ENCODE data around the gene PDLIM1. TPM values are rescaled to one million over a fixed set of nuclear protein-coding genes. Genes with fewer than 3 reads are reported as not detected.

PDLIM1 gene
- total and polyA plus RNA-seq, 2 of the 8 experiments (the other 6 are each of a cell fraction or from before 2014, with no cell fraction given) = 169 to 245 TPM

DNA sequence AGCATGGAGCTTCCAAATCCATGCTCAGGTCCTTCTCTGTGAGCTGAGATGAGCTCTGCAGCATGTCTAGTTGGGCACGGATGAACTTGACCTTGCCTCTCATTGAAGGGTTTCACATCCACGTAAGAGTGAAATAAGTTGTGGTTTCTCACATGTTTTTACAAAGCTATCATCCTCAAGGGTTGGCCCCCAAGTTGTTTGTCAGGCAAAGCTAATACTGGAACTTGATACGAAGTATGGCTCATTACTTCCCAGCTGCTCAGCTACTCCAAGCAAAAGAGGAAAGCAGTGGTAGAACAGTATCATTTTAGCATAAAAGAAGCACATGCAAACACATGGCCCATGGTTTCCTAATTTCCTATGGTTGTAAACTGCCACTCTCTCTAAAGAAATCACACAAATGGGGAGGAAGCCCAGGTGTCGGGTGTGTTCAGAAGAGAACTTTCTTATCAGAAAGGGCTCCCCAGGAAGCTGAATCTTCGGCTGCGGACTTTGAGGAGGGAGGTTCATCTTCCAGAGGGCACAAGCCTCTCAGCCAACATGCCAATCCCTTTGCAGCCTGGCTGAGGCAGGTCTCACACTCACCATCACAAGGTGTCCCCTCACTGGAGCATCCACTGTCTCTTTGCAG, 45.3 kb downstream of the PDLIM1 start:
- Histone ChIP-seq H3K4me3 (ENCODE audit: extremely low read depth in 1 of 4, insufficient read depth in 2 of 4, low read depth in 3 of 4, low read length in 4 of 4) (no peak overlapping the region), H2BK12ac (ENCODE audit: low read depth, low read length) (0 out of 2 replicates have a peak overlapping the region, but pooled peaks have one; percentile 14), H2BK20ac (ENCODE audit: low read length) (no peak overlapping the region), H2AK5ac (ENCODE audit: low read depth, low read length) (no peak overlapping the region), H4K91ac (replicated peaks; ENCODE audit: insufficient read length, low read length) (no peak overlapping the region), H4K20me1 (replicated peaks in 1 of 2; ENCODE audit: control insufficient read depth in 1 of 2, insufficient read depth in 2 of 2, low read length in 2 of 2) (no peaks in the 10 kb centered on the region), H4K8ac (ENCODE audit: extremely low read depth, insufficient read depth, low read length) (no peak overlapping the region), H3K4me2 (ENCODE audit: insufficient read depth in 1 of 2, low read depth in 2 of 2, low read length in 2 of 2) (no peak overlapping the region), H3K79me2 (ENCODE audit: control insufficient read depth in 1 of 2, insufficient read depth in 2 of 2, low read length in 2 of 2) (peaks cover 0 to 9% of the 10 kb centered on the region in 2 experiments; a peak in 1 of 4 replicates), H3K36me3 (ENCODE audit: control insufficient read depth in 2 of 4, insufficient read depth in 4 of 4, low read length in 3 of 4) (peaks cover 6 to 46% (median 23%) of the 10 kb centered on the region in 4 experiments), H2BK120ac (replicated peaks; ENCODE audit: low read depth, low read length) (no peak overlapping the region), H2BK5ac (ENCODE audit: low read depth, low read length) (peak overlapping the region; percentile 19; the same call in 1 of the 2 replicates), H3K4ac (replicated peaks; ENCODE audit: insufficient read length, low read depth, low read length) (no peak overlapping the region), H3K9me3 (ENCODE audit: insufficient read depth in 2 of 2, low read depth in 1 of 2, low read length in 1 of 2) (no peaks in the 10 kb centered on the region), H3K27me3 (replicated peaks in 1 of 4; ENCODE audit: control insufficient read depth in 3 of 4, extremely low read depth in 1 of 4, insufficient read depth in 3 of 4, low read length in 3 of 4) (no peaks in the 10 kb centered on the region), H2AFZ (ENCODE audit: low read length) (no peak overlapping the region), H3K9ac (replicated peaks in 1 of 4; ENCODE audit: extremely low read depth in 1 of 4, low read depth in 3 of 4, low read length in 3 of 4) (no peak overlapping the region), H3K23ac (ENCODE audit: insufficient read length) (no peak overlapping the region), H3K14ac (ENCODE audit: insufficient read length) (no peak overlapping the region), H2BK15ac (ENCODE audit: low read length) (no peak overlapping the region), H3K79me1 (ENCODE audit: low read depth, low read length) (peaks cover 4% of the 10 kb centered on the region; the same call in 1 of the 2 replicates), H3K4me1 (replicated peaks in 1 of 4; ENCODE audit: control insufficient read depth in 3 of 4, insufficient read depth in 4 of 4, low read length in 3 of 4) (peaks cover 0 to 11% (median 2%) of the 10 kb centered on the region in 4 experiments; a peak in 4 of 7 replicates), H3K23me2 (ENCODE audit: low read depth, low read length) (no peaks in the 10 kb centered on the region), H4K5ac (ENCODE audit: insufficient read length, low read depth, low read length) (no peak overlapping the region), H3K27ac (ENCODE audit: low read depth, low read length) (no peak overlapping the region), H3K56ac (replicated peaks; ENCODE audit: insufficient read length, low read depth, low read length) (no peak overlapping the region), H3K18ac (ENCODE audit: extremely low read depth, low read length) (no peak overlapping the region)
- TF ChIP-seq POLR2AphosphoS5 (IDR thresholded peaks at IDR 0.05; ENCODE audit: low read depth, low read length) (no peak), KDM4A (IDR thresholded peaks at IDR 0.05; ENCODE audit: low read depth, low read length, severe bottlenecking) (no peak), TBP (IDR thresholded peaks at IDR 0.05; ENCODE audit: low read depth, low read length) (no peak), MAFK (IDR thresholded peaks at IDR 0.05; ENCODE audit: low read depth, low read length) (no peak), RXRA (IDR thresholded peaks at IDR 0.05; ENCODE audit: insufficient read depth, low read depth, low read length) (no peak), POU5F1 (IDR thresholded peaks at IDR 0.05; ENCODE audit: low read depth, low read length) (no peak), YY1 (IDR thresholded peaks at IDR 0.05; ENCODE audit: low read depth, low read length) (no peak), SRF (IDR thresholded peaks at IDR 0.05; ENCODE audit: low read depth, low read length) (no peak)
- TF ChIP-seq, protein P1, sequence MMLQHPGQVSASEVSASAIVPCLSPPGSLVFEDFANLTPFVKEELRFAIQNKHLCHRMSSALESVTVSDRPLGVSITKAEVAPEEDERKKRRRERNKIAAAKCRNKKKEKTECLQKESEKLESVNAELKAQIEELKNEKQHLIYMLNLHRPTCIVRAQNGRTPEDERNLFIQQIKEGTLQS (IDR thresholded peaks at IDR 0.05; ENCODE audit: insufficient read depth, low read depth, low read length) = no peak
- CTCF ChIA-PET (ENCODE audit: partially characterized antibody) = interaction anchor here (0.7 to 16.4 kb wide), 35 partner anchors 10 to 397 kb away, joined by 3 to 363 read pairs (median 6); partner anchors contain the start of gene PDLIM1
- FAIRE-seq (no peak), DNase-seq (ENCODE audit: low read depth in 1 of 2, low spot score in 2 of 2) (no peak)
- POLR2A ChIA-PET (ENCODE audit: partially characterized antibody) = interaction anchor here (1.3 to 6.6 kb wide), 3 partner anchors 9 to 112 kb away, joined by 3 to 57 read pairs (median 3); no protein-coding TSS in a partner anchor
- WGBS, 2 experiments (ENCODE audit: extremely low coverage in 1 of 2, insufficient coverage in 1 of 2, insufficient read length in 1 of 2, insufficient replicate concordance in 2 of 2, low coverage in 1 of 2, low lambda C conversion rate in 2 of 2, missing lambda C conversion rate in 1 of 2) = 92% methylated on average over 6 of the region's 6 CpGs; no CpG with 5 or more reads in 1 of the 2 experiments

Data from H1 (cell line).